Mucosa of rectum (tissue), 2 donors: ENCODE measurements around the gene DRD3.

ENCODE experiments used
- H3K27ac ChIP-seq, 2 donors: one replicate each; pipeline ENCODE4 v1.7.0; 2013; ENCODE audit warnings: inconsistent platforms in 2 of 2, low read depth in 2 of 2, low read length in 2 of 2
- H3K27me3 ChIP-seq, 2 donors: one replicate each; pipeline ENCODE4 v1.7.0; 2013; ENCODE audit warnings: low read length in 2 of 2; ENCODE audit not compliant: control insufficient read depth in 2 of 2, insufficient read depth in 2 of 2
- H3K36me3 ChIP-seq, 2 donors: one replicate each; pipeline ENCODE4 v1.7.0; 2013; ENCODE audit warnings: low read length in 2 of 2; ENCODE audit not compliant: control insufficient read depth in 2 of 2, insufficient read depth in 2 of 2
- H3K4me1 ChIP-seq, 2 donors: one replicate each; pipeline ENCODE4 v1.7.0; 2013; ENCODE audit warnings: low read length in 2 of 2, mild to moderate bottlenecking in 1 of 2; ENCODE audit not compliant: control insufficient read depth in 2 of 2, insufficient read depth in 2 of 2
- H3K4me3 ChIP-seq, 2 donors: one replicate each; pipeline ENCODE4 v1.7.0; 2013; ENCODE audit warnings: low read length in 2 of 2
- H3K9ac ChIP-seq, 2 donors: one replicate each; pipeline ENCODE4 v1.7.0; 2013; ENCODE audit warnings: low read length in 2 of 2, low read depth in 1 of 2, mild to moderate bottlenecking in 1 of 2
- H3K9me3 ChIP-seq, 2 donors: one replicate each; pipeline ENCODE4 v1.7.0; 2013; ENCODE audit warnings: low read length in 2 of 2; ENCODE audit not compliant: control insufficient read depth in 2 of 2
- donor health status: healthy.
- donor health status: Normal muscosa, but diverticular disease.

Gene DRD3

GRCh38 chr3:114186501-114186900 lies 7.6 kb upstream of the DRD3 start:
- no peak overlapping the region for H3K9ac ChIP-seq
- H3K9me3 ChIP-seq = no peaks in the 10 kb centered on the region
- H3K4me3 ChIP-seq = no peak overlapping the region

GRCh38 chr3:114179575-114179974 lies 723 bp upstream of the DRD3 start:
- Histone ChIP-seq H3K27me3 (no peaks in the 10 kb centered on the region), H3K4me3 (no peak overlapping the region), H3K4me1 (no peaks in the 10 kb centered on the region), H3K9me3 (no peaks in the 10 kb centered on the region), H3K27ac (no peak overlapping the region), H3K9ac (no peak overlapping the region), H3K36me3 (no peaks in the 10 kb centered on the region)

More at GRCh38 chr3:114186501-114186900, 7.6 kb upstream of the DRD3 start:
- Histone ChIP-seq H3K27ac (no peak overlapping the region), H3K27me3 (no peaks in the 10 kb centered on the region), H3K36me3 (no peaks in the 10 kb centered on the region), H3K4me1 (no peaks in the 10 kb centered on the region)

GRCh38 chr3:114176890-114177289 lies 2.0 kb downstream of the DRD3 start:
- H3K4me3 ChIP-seq = no peak overlapping the region
- no peaks in the 10 kb centered on the region for H3K36me3 ChIP-seq
- H3K27me3 ChIP-seq = no peaks in the 10 kb centered on the region
- H3K27ac ChIP-seq = no peak overlapping the region
- H3K4me1 ChIP-seq = no peaks in the 10 kb centered on the region
- H3K9ac ChIP-seq = no peak overlapping the region
- H3K9me3 ChIP-seq = no peaks in the 10 kb centered on the region

- no peaks in the 10 kb centered on the region for H3K4me1 ChIP-seq
- H3K9ac ChIP-seq = no peak overlapping the region
- no peak overlapping the region for H3K27ac ChIP-seq
- no peaks in the 10 kb centered on the region for H3K27me3 ChIP-seq
- no peaks in the 10 kb centered on the region for H3K9me3 ChIP-seq
- no peaks in the 10 kb centered on the region for H3K36me3 ChIP-seq
- H3K4me3 ChIP-seq = no peak overlapping the region
These were observed 2.4 kb downstream of the DRD3 start for GRCh38 chr3:114176487-114176886.

- Histone ChIP-seq H3K4me3 (no peak overlapping the region), H3K27me3 (no peaks in the 10 kb centered on the region), H3K9ac (no peak overlapping the region), H3K36me3 (no peaks in the 10 kb centered on the region), H3K9me3 (no peaks in the 10 kb centered on the region), H3K4me1 (no peaks in the 10 kb centered on the region), H3K27ac (no peak overlapping the region)
These were observed 3.5 kb downstream of the DRD3 start for GRCh38 chr3:114175204-114175987.

- Histone ChIP-seq H3K27me3 (no peaks in the 10 kb centered on the region), H3K4me3 (no peak overlapping the region), H3K27ac (no peak overlapping the region), H3K4me1 (no peaks in the 10 kb centered on the region), H3K36me3 (no peaks in the 10 kb centered on the region), H3K9ac (no peak overlapping the region), H3K9me3 (no peaks in the 10 kb centered on the region)
These were observed 7.2 kb downstream of the DRD3 start for GRCh38 chr3:114171677-114172076.

GRCh38 chr3:114168150-114168549 lies 10.7 kb downstream of the DRD3 start:
- Histone ChIP-seq H3K9ac (no peak overlapping the region), H3K36me3 (no peaks in the 10 kb centered on the region), H3K4me3 (no peak overlapping the region), H3K9me3 (no peaks in the 10 kb centered on the region), H3K27me3 (no peaks in the 10 kb centered on the region), H3K4me1 (no peaks in the 10 kb centered on the region), H3K27ac (no peak overlapping the region)

GRCh38 chr3:114157321-114157720 lies 21.5 kb downstream of the DRD3 start:
- Histone ChIP-seq H3K27ac (no peak overlapping the region), H3K27me3 (no peaks in the 10 kb centered on the region), H3K9me3 (no peaks in the 10 kb centered on the region), H3K9ac (no peak overlapping the region), H3K36me3 (no peaks in the 10 kb centered on the region), H3K4me1 (peaks cover 0 to 3% of the 10 kb centered on the region in 2 donors), H3K4me3 (no peak overlapping the region)

- Histone ChIP-seq H3K9ac (no peak overlapping the region), H3K4me3 (no peak overlapping the region), H3K27ac (no peak overlapping the region), H3K9me3 (no peaks in the 10 kb centered on the region), H3K36me3 (no peaks in the 10 kb centered on the region), H3K27me3 (no peaks in the 10 kb centered on the region), H3K4me1 (peaks cover 0 to 3% of the 10 kb centered on the region in 2 donors)
These were observed 23.5 kb downstream of the DRD3 start for GRCh38 chr3:114155370-114155821.

- peaks cover 0 to 3% of the 10 kb centered on the region in 2 donors for H3K4me1 ChIP-seq
- no peak overlapping the region for H3K4me3 ChIP-seq
- no peaks in the 10 kb centered on the region for H3K27me3 ChIP-seq
- H3K9me3 ChIP-seq = no peaks in the 10 kb centered on the region
- H3K27ac ChIP-seq = no peak overlapping the region
- H3K9ac ChIP-seq = no peak overlapping the region
- H3K36me3 ChIP-seq = no peaks in the 10 kb centered on the region
These were observed 24.5 kb downstream of the DRD3 start for GRCh38 chr3:114154321-114154821.
